ENCODE data around the gene CACNA2D3. TPM values are rescaled to one million over a fixed set of nuclear protein-coding genes. Genes with fewer than 3 reads are reported as not detected.
"Not testable (repeated sequence)": the region's sequence is repeated elsewhere in the genome, so short reads cannot be mapped to it uniquely, and the experiment has no call there.

The CACNA2D3 gene
- total and polyA plus RNA-seq, 4 donors = 0.38 to 2.5 (median 1.1) TPM

DNA sequence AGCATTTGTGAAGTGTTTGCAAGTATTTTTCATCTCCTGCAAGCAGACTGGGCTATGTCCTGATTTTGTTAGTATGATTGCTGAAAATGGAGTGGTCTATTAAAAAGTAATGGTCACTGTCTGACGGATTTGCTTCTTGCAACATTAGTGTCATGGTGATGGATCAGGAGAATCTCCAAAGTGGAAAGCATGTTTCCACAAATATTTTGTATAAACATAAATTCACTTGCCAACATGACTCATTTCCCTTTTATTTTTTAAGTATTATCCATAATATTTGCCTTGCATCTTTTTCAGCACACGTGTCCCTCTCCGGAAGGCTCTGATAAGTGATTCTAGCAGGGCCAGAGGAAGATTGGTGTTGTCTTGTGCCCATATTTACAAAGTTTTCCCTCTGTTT, 27.4 kb upstream of the CACNA2D3 start:
- Histone ChIP-seq H3K9me3 (ENCODE audit: control insufficient read depth in 4 of 4, insufficient read depth in 3 of 4, low read length in 3 of 4) (no peaks in the 10 kb centered on the region), H3K27ac (ENCODE audit: low read depth in 1 of 2, low read length in 1 of 2) (no peak overlapping the region), H3K4me3 (no peak overlapping the region), H3K36me3 (ENCODE audit: control insufficient read depth in 4 of 4, insufficient read depth in 4 of 4, low read length in 4 of 4) (no peaks in the 10 kb centered on the region), H3K4me1 (ENCODE audit: control insufficient read depth in 5 of 5, insufficient read depth in 5 of 5, low read length in 5 of 5) (peaks cover 0 to 3% (median 0%) of the 10 kb centered on the region in 5 donors), H3K9ac (ENCODE audit: insufficient read depth in 1 of 2, low read length in 2 of 2) (no peak overlapping the region), H3K27me3 (ENCODE audit: control insufficient read depth in 3 of 3, insufficient read depth in 3 of 3, low read length in 2 of 3) (peaks cover 0 to 3% (median 2%) of the 10 kb centered on the region in 3 donors)
- ATAC-seq (ENCODE audit: insufficient read depth, low FRiP score) (no peak), DNase-seq (no peak)
- TF ChIP-seq, protein P1, sequence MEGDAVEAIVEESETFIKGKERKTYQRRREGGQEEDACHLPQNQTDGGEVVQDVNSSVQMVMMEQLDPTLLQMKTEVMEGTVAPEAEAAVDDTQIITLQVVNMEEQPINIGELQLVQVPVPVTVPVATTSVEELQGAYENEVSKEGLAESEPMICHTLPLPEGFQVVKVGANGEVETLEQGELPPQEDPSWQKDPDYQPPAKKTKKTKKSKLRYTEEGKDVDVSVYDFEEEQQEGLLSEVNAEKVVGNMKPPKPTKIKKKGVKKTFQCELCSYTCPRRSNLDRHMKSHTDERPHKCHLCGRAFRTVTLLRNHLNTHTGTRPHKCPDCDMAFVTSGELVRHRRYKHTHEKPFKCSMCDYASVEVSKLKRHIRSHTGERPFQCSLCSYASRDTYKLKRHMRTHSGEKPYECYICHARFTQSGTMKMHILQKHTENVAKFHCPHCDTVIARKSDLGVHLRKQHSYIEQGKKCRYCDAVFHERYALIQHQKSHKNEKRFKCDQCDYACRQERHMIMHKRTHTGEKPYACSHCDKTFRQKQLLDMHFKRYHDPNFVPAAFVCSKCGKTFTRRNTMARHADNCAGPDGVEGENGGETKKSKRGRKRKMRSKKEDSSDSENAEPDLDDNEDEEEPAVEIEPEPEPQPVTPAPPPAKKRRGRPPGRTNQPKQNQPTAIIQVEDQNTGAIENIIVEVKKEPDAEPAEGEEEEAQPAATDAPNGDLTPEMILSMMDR (IDR thresholded peaks at IDR 0.05; ENCODE audit: control extremely low read depth, extremely low read depth) = no peak
- WGBS, 2 donors = 71 to 84% methylated on average over 3 of the region's 3 CpGs

DNA sequence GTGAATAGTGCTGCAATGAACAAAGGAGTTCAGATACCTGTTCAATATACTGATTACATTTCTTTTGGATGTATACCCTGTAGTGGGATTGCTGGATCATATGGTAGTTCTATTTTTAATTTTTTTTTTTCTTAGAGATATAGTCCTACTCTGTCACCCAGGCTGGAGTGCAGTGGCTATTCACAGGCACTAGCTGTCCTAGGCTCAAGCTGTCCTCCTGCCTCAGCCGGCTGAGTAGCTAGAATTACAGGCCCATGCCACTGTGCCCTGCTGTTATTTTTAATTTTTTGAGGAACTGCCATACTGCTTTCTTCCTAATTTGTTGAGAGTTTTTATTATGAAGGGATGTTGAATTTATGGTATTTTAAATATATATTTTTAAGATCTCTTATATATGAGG, 23.0 kb upstream of the CACNA2D3 start:
- Histone ChIP-seq H3K4me3 (no peak overlapping the region), H3K27ac (ENCODE audit: low read depth in 1 of 2, low read length in 1 of 2) (no peak overlapping the region), H3K27me3 (ENCODE audit: control insufficient read depth in 3 of 3, insufficient read depth in 3 of 3, low read length in 2 of 3) (no peaks in the 10 kb centered on the region), H3K9ac (ENCODE audit: insufficient read depth in 1 of 2, low read length in 2 of 2) (no peak overlapping the region), H3K9me3 (ENCODE audit: control insufficient read depth in 4 of 4, insufficient read depth in 3 of 4, low read length in 3 of 4) (peaks cover 0 to under 1% (median 0%) of the 10 kb centered on the region in 4 donors), H3K36me3 (ENCODE audit: control insufficient read depth in 4 of 4, insufficient read depth in 4 of 4, low read length in 4 of 4) (no peaks in the 10 kb centered on the region), H3K4me1 (ENCODE audit: control insufficient read depth in 5 of 5, insufficient read depth in 5 of 5, low read length in 5 of 5) (no peaks in the 10 kb centered on the region)
- ATAC-seq (ENCODE audit: insufficient read depth, low FRiP score) (no peak), DNase-seq (no peak)
- WGBS, 2 donors = 75 to 86% methylated on average over 1 of the region's 1 CpG
- TF ChIP-seq, protein P1 (IDR thresholded peaks at IDR 0.05; ENCODE audit: control extremely low read depth, extremely low read depth) = no peak

DNA sequence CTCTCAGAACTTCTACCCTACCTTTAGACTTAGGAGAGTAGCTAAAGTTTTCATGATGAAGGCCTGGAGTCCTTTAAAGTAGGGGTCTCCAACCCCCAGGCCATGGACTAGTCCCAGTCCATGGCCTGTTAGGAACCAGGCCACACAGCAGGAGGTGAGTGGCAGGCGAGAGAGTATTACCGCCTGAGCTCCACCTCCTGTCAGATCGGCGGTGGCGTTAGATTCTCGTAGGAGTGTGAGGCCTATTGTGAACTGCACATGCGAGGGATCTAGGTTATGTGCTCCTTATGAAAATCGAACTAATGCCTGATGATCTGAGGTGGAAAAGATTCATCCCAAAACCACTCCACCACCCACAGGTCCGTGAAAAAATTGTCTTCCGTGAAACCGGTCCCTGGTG, 18.3 kb upstream of the CACNA2D3 start:
- ATAC-seq (ENCODE audit: insufficient read depth, low FRiP score) = no peak

DNA sequence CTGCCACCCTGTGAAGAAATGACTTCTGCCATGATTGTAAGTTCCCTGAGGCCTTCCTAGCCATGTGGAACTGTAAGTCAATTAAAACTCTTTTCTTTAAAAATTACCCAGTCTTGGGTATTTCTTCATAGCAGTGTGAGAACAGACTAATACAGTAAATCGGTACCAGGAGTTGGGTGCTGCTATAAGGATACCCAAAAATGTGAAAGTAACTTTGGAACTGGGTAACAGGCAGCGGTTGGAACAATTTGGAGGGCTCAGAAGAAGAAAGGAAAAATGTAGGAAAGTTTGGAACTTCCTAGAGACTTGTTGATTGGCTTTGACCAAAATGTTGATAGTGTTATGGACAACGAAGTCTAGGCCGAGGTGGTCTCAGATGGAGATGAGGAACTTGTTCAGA, 6.2 kb upstream of the CACNA2D3 start:
- not testable (repeated sequence) for H3K4me1 ChIP-seq (ENCODE audit: control insufficient read depth in 5 of 5, insufficient read depth in 5 of 5, low read length in 5 of 5); H3K27ac ChIP-seq (ENCODE audit: low read depth in 1 of 2, low read length in 1 of 2); H3K4me3 ChIP-seq; H3K9me3 ChIP-seq (ENCODE audit: control insufficient read depth in 4 of 4, insufficient read depth in 3 of 4, low read length in 3 of 4); H3K9ac ChIP-seq (ENCODE audit: insufficient read depth in 1 of 2, low read length in 2 of 2); H3K36me3 ChIP-seq (ENCODE audit: control insufficient read depth in 4 of 4, insufficient read depth in 4 of 4, low read length in 4 of 4); ATAC-seq (ENCODE audit: insufficient read depth, low FRiP score); DNase-seq
- H3K27me3 ChIP-seq (ENCODE audit: control insufficient read depth in 3 of 3, insufficient read depth in 3 of 3, low read length in 2 of 3) = peaks cover 0 to 50% (median 33%) of the 10 kb centered on the region in 3 donors
- WGBS, 2 donors = 91 to 94% methylated on average over 4 of the region's 4 CpGs

More for the DNA sequence above, 18.3 kb upstream of the CACNA2D3 start:
- no peaks in the 10 kb centered on the region for H3K36me3 ChIP-seq (ENCODE audit: control insufficient read depth in 4 of 4, insufficient read depth in 4 of 4, low read length in 4 of 4)
- WGBS, 2 donors = 81 to 84% methylated on average over 11 of the region's 11 CpGs
- H3K9ac ChIP-seq (ENCODE audit: insufficient read depth in 1 of 2, low read length in 2 of 2) = no peak overlapping the region
- TF ChIP-seq, protein P1 (IDR thresholded peaks at IDR 0.05; ENCODE audit: control extremely low read depth, extremely low read depth) = no peak
- no peak for DNase-seq
- H3K9me3 ChIP-seq (ENCODE audit: control insufficient read depth in 4 of 4, insufficient read depth in 3 of 4, low read length in 3 of 4) = peaks cover 0 to 2% (median 0%) of the 10 kb centered on the region in 4 donors
- H3K4me1 ChIP-seq (ENCODE audit: control insufficient read depth in 5 of 5, insufficient read depth in 5 of 5, low read length in 5 of 5) = no peaks in the 10 kb centered on the region
- H3K27me3 ChIP-seq (ENCODE audit: control insufficient read depth in 3 of 3, insufficient read depth in 3 of 3, low read length in 2 of 3) = no peaks in the 10 kb centered on the region
- no peak overlapping the region for H3K4me3 ChIP-seq
- H3K27ac ChIP-seq (ENCODE audit: low read depth in 1 of 2, low read length in 1 of 2) = no peak overlapping the region
